Cardiac muscle cell (in vitro differentiated cells and primary cell): ENCODE measurements around the gene ACTRT2. TPM values are rescaled to one million over a fixed set of nuclear protein-coding genes. Genes with fewer than 3 reads are reported as not detected.

Source experiments
- DNase-seq, 2 donors: peaks; one replicate each; pipeline versions ENCODE4 v3.0.0 to v3.0.0-alpha.2; 2010 to 2017; ENCODE audit warnings: low read depth in 1 of 2, low spot score in 1 of 2
- H3K27ac ChIP-seq: fragments of 200-600 bp; sonication (generic); 2 replicates; pipeline ENCODE4 v1.5.1; 2016
- H3K27me3 ChIP-seq: fragments of 200-600 bp; sonication (generic); 2 replicates; pipeline ENCODE4 v1.6.0; 2016; ENCODE audit warnings: control low read depth
- H3K36me3 ChIP-seq: fragments of 200-600 bp; sonication (generic); 2 replicates; pipeline ENCODE4 v1.5.1; 2016; ENCODE audit warnings: control low read depth
- H3K4me1 ChIP-seq: fragments of 200-600 bp; sonication (generic); 2 replicates; pipeline ENCODE4 v1.8.1; 2017; ENCODE audit warnings: low read depth, mild to moderate bottlenecking, mixed run types
- H3K4me3 ChIP-seq: fragments of 200-600 bp; sonication (generic); 2 replicates; pipeline ENCODE4 v1.5.1; 2016; ENCODE audit warnings: mild to moderate bottlenecking
- H3K9me3 ChIP-seq: fragments of 200-600 bp; sonication (generic); 2 replicates; pipeline ENCODE4 v1.5.1; 2017; ENCODE audit warnings: low read depth, mild to moderate bottlenecking, control low read depth
- polyA plus RNA-seq: library from polyadenylated mRNA; unstranded; fragments of >200 nt; fragmentation: Nextera tagmentation; extraction: Ambion mirVana; gene quantifications from 2 replicates; pipeline ENCODE4 v1.2.1, GENCODE V29; 2016
- total RNA-seq: library from RNA; depleted of rRNA; stranded (reverse); fragments of >200 nt; gene quantifications from 2 replicates; pipeline ENCODE4 v1.2.3, GENCODE V29; 2016
- TF ChIP-seq, protein P1 (sequence below): IDR thresholded peaks from 2 replicates; pipeline ENCODE4 v1.5.1; 2012; ENCODE audit warnings: low read depth, mild to moderate bottlenecking, low read length

ACTRT2 gene
- total and polyA plus RNA-seq, 2 experiments from 2014 or later = not detected

- no peaks in the 10 kb centered on the region for H3K36me3 ChIP-seq
- TF ChIP-seq, protein P1, sequence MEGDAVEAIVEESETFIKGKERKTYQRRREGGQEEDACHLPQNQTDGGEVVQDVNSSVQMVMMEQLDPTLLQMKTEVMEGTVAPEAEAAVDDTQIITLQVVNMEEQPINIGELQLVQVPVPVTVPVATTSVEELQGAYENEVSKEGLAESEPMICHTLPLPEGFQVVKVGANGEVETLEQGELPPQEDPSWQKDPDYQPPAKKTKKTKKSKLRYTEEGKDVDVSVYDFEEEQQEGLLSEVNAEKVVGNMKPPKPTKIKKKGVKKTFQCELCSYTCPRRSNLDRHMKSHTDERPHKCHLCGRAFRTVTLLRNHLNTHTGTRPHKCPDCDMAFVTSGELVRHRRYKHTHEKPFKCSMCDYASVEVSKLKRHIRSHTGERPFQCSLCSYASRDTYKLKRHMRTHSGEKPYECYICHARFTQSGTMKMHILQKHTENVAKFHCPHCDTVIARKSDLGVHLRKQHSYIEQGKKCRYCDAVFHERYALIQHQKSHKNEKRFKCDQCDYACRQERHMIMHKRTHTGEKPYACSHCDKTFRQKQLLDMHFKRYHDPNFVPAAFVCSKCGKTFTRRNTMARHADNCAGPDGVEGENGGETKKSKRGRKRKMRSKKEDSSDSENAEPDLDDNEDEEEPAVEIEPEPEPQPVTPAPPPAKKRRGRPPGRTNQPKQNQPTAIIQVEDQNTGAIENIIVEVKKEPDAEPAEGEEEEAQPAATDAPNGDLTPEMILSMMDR = no peak
- no peak overlapping the region for H3K27ac ChIP-seq
- no peaks in the 10 kb centered on the region for H3K4me1 ChIP-seq
- H3K4me3 ChIP-seq = no peak overlapping the region
- peaks cover 9% of the 10 kb centered on the region for H3K27me3 ChIP-seq
- no peaks in the 10 kb centered on the region for H3K9me3 ChIP-seq
- DNase-seq = no peak
Measured at GRCh38 chr1:3055051-3055450, 33.8 kb downstream of the ACTRT2 start.

- peaks cover 25% of the 10 kb centered on the region for H3K27me3 ChIP-seq
- DNase-seq = no peak
- no peak overlapping the region for H3K4me3 ChIP-seq
- TF ChIP-seq, protein P1 = no peak
- H3K36me3 ChIP-seq = no peaks in the 10 kb centered on the region
- peaks cover under 1% of the 10 kb centered on the region for H3K4me1 ChIP-seq
- no peak overlapping the region for H3K27ac ChIP-seq
- no peaks in the 10 kb centered on the region for H3K9me3 ChIP-seq
Measured at GRCh38 chr1:3056641-3057040, 35.4 kb downstream of the ACTRT2 start.

GRCh38 chr1:3058263-3059030 lies 37.2 kb downstream of the ACTRT2 start:
- DNase-seq = no peak
- Histone ChIP-seq H3K9me3 (no peaks in the 10 kb centered on the region), H3K4me1 (peaks cover 14% of the 10 kb centered on the region), H3K27ac (no peak overlapping the region), H3K36me3 (no peaks in the 10 kb centered on the region), H3K27me3 (peaks cover 43% of the 10 kb centered on the region), H3K4me3 (no peak overlapping the region)
- TF ChIP-seq, protein P1 = no peak

DNA sequence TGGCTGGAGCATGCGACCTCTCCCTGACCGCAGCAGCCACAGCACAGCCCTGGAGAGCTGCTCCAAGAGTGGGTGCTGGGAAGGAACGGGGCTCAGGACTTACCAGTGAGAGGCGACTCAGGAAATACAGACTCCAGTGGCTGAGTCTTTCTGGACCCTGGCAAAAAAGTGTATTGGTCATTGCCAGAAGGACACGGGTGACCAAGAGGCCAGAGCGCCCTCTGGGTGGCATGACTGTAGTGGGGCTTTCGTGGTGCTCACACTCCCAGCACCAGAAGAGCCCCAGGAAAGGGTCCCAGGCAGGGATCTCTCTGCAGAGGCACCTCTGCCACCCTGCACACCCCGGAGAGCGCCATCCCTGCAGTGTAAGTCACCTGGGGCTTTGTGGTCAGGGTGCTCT lies 38.9 kb downstream of the ACTRT2 start:
- peaks cover 59% of the 10 kb centered on the region for H3K27me3 ChIP-seq

GRCh38 chr1:3060601-3061551 lies 39.6 kb downstream of the ACTRT2 start:
- Histone ChIP-seq H3K4me3 (no peak overlapping the region), H3K27ac (no peak overlapping the region), H3K9me3 (no peaks in the 10 kb centered on the region), H3K4me1 (peaks cover 26% of the 10 kb centered on the region), H3K36me3 (no peaks in the 10 kb centered on the region), H3K27me3 (peaks cover 67% of the 10 kb centered on the region)
- TF ChIP-seq, protein P1 = no peak
- DNase-seq = no peak

More for the DNA sequence above, 38.9 kb downstream of the ACTRT2 start:
- H3K4me3 ChIP-seq = no peak overlapping the region
- DNase-seq = no peak
- H3K36me3 ChIP-seq = no peaks in the 10 kb centered on the region
- H3K4me1 ChIP-seq = peaks cover 26% of the 10 kb centered on the region
- no peak overlapping the region for H3K27ac ChIP-seq
- H3K9me3 ChIP-seq = no peaks in the 10 kb centered on the region
- TF ChIP-seq, protein P1 = no peak
